ENCODE measurements around the gene GABBR1. TPM values are rescaled to one million over a fixed set of nuclear protein-coding genes. Genes with fewer than 3 reads are reported as not detected.

Gene GABBR1
- total and polyA plus RNA-seq, 2 donors from 2014 or later, result 12.7 to 46.7 TPM

GRCh38 chr6:29680416-29680815, 47.4 kb upstream of the GABBR1 start:
- no peaks in the 10 kb centered on the region for H3K27me3 ChIP-seq (ENCODE audit: control insufficient read depth, insufficient read depth, low read length)
- no peak overlapping the region for H3K27ac ChIP-seq (ENCODE audit: low read depth in 2 of 2, low read length in 2 of 2)
- no peak overlapping the region for H3K9ac ChIP-seq (ENCODE audit: low read length in 3 of 3)
- FAIRE-seq (no peak), DNase-seq (no peak)
- H3K4me3 ChIP-seq (ENCODE audit: low read length in 3 of 3), result no peak overlapping the region
- intact Hi-C loops (cut with DNase I), result no loop called here
- no peaks in the 10 kb centered on the region for H3K4me1 ChIP-seq (ENCODE audit: control insufficient read depth in 2 of 3, insufficient read depth in 2 of 3, low read depth in 1 of 3, low read length in 3 of 3)
- no peaks in the 10 kb centered on the region for H3K9me3 ChIP-seq (ENCODE audit: control insufficient read depth in 2 of 3, insufficient read depth in 1 of 3, low read length in 3 of 3)
- H3K36me3 ChIP-seq (ENCODE audit: control insufficient read depth in 2 of 3, insufficient read depth in 3 of 3, low read length in 3 of 3), result no peaks in the 10 kb centered on the region
- TF ChIP-seq CTCF (IDR thresholded peaks at IDR 0.05; ENCODE audit: borderline replicate concordance, extremely low read depth, insufficient read depth), result no peak

GRCh38 chr6:29679962-29680361, 47.0 kb upstream of the GABBR1 start:
- Histone ChIP-seq H3K36me3 (ENCODE audit: control insufficient read depth in 2 of 3, insufficient read depth in 3 of 3, low read length in 3 of 3) (no peaks in the 10 kb centered on the region), H3K27ac (ENCODE audit: low read depth in 2 of 2, low read length in 2 of 2) (no peak overlapping the region), H3K9ac (ENCODE audit: low read length in 3 of 3) (no peak overlapping the region), H3K4me3 (ENCODE audit: low read length in 3 of 3) (no peak overlapping the region), H3K4me1 (ENCODE audit: control insufficient read depth in 2 of 3, insufficient read depth in 2 of 3, low read depth in 1 of 3, low read length in 3 of 3) (no peaks in the 10 kb centered on the region), H3K27me3 (ENCODE audit: control insufficient read depth, insufficient read depth, low read length) (no peaks in the 10 kb centered on the region), H3K9me3 (ENCODE audit: control insufficient read depth in 2 of 3, insufficient read depth in 1 of 3, low read length in 3 of 3) (no peaks in the 10 kb centered on the region)
- DNase-seq (no peak), FAIRE-seq (no peak)
- TF ChIP-seq CTCF (IDR thresholded peaks at IDR 0.05; ENCODE audit: borderline replicate concordance, extremely low read depth, insufficient read depth), result no peak
- intact Hi-C loops (cut with DNase I), result no loop called here

GRCh38 chr6:29678114-29678513, 45.1 kb upstream of the GABBR1 start:
- FAIRE-seq (no peak), DNase-seq (no peak)
- H3K4me1 ChIP-seq (ENCODE audit: control insufficient read depth in 2 of 3, insufficient read depth in 2 of 3, low read depth in 1 of 3, low read length in 3 of 3), result no peaks in the 10 kb centered on the region
- H3K9me3 ChIP-seq (ENCODE audit: control insufficient read depth in 2 of 3, insufficient read depth in 1 of 3, low read length in 3 of 3), result no peaks in the 10 kb centered on the region
- no peak overlapping the region for H3K4me3 ChIP-seq (ENCODE audit: low read length in 3 of 3)
- H3K27ac ChIP-seq (ENCODE audit: low read depth in 2 of 2, low read length in 2 of 2), result no peak overlapping the region
- intact Hi-C loops (cut with DNase I), result no loop called here
- H3K27me3 ChIP-seq (ENCODE audit: control insufficient read depth, insufficient read depth, low read length), result no peaks in the 10 kb centered on the region
- no peak for TF ChIP-seq CTCF (IDR thresholded peaks at IDR 0.05; ENCODE audit: borderline replicate concordance, extremely low read depth, insufficient read depth)
- no peak overlapping the region for H3K9ac ChIP-seq (ENCODE audit: low read length in 3 of 3)
- H3K36me3 ChIP-seq (ENCODE audit: control insufficient read depth in 2 of 3, insufficient read depth in 3 of 3, low read length in 3 of 3), result no peaks in the 10 kb centered on the region

GRCh38 chr6:29676981-29677601, 44.1 kb upstream of the GABBR1 start:
- intact Hi-C loops (cut with DNase I), result no loop called here
- H3K9me3 ChIP-seq (ENCODE audit: control insufficient read depth in 2 of 3, insufficient read depth in 1 of 3, low read length in 3 of 3), result no peaks in the 10 kb centered on the region
- FAIRE-seq (no peak), DNase-seq (peak in 1 of 5 donors; percentile 16)
- no peak for TF ChIP-seq CTCF (IDR thresholded peaks at IDR 0.05; ENCODE audit: borderline replicate concordance, extremely low read depth, insufficient read depth)
- no peaks in the 10 kb centered on the region for H3K4me1 ChIP-seq (ENCODE audit: control insufficient read depth in 2 of 3, insufficient read depth in 2 of 3, low read depth in 1 of 3, low read length in 3 of 3)
- no peak overlapping the region for H3K27ac ChIP-seq (ENCODE audit: low read depth in 2 of 2, low read length in 2 of 2)
- no peak overlapping the region for H3K9ac ChIP-seq (ENCODE audit: low read length in 3 of 3)
- H3K27me3 ChIP-seq (ENCODE audit: control insufficient read depth, insufficient read depth, low read length), result no peaks in the 10 kb centered on the region
- H3K4me3 ChIP-seq (ENCODE audit: low read length in 3 of 3), result no peak overlapping the region
- no peaks in the 10 kb centered on the region for H3K36me3 ChIP-seq (ENCODE audit: control insufficient read depth in 2 of 3, insufficient read depth in 3 of 3, low read length in 3 of 3)

Measured in kidney (tissue), 14 donors.